HL-60 (cell line): Measurements from ENCODE around the gene ENDOU.

ENCODE experiments used
- DNase-seq, 2 experiments: peaks; one replicate each; pipeline ENCODE4 v3.0.0-alpha.2; 2010 to 2020; ENCODE audit warnings: low read depth in 1 of 2, low spot score in 1 of 2
- H3K27ac ChIP-seq: fragments of 250-450 bp; sonication (Bioruptor Pico); replicated peaks from 2 replicates; pipeline ENCODE4 v1.5.1; 2020; ENCODE audit warnings: mild to moderate bottlenecking, moderate library complexity
- H3K27me3 ChIP-seq: fragments of 250-450 bp; sonication (Bioruptor Pico); 2 replicates; pipeline ENCODE4 v1.5.1; 2021; ENCODE audit warnings: mild to moderate bottlenecking, moderate library complexity; ENCODE audit not compliant: insufficient read depth, poor library complexity, severe bottlenecking
- H3K4me3 ChIP-seq: replicated peaks from 2 replicates; pipeline ENCODE4 v1.5.1; 2011; ENCODE audit warnings: mild to moderate bottlenecking, control low read depth, low read length; ENCODE audit not compliant: insufficient read depth
- GABPA ChIP-seq: IDR thresholded peaks from 2 replicates; pipeline ENCODE4 v1.6.1; 2012; ENCODE audit warnings: low read depth
- POLR2AphosphoS5 ChIP-seq: IDR thresholded peaks from 2 replicates; pipeline ENCODE4 v1.6.1; 2012; ENCODE audit warnings: low read depth
- SPI1 ChIP-seq: IDR thresholded peaks from 2 replicates; pipeline ENCODE4 v1.6.1; 2012; ENCODE audit warnings: low read depth, mild to moderate bottlenecking, borderline replicate concordance
- TF ChIP-seq, protein P1 (sequence below): IDR thresholded peaks from one replicate; pipeline ENCODE4 v1.5.1; 2011; ENCODE audit warnings: low read length, control low read depth, inconsistent platforms; ENCODE audit not compliant: insufficient read depth
- TF ChIP-seq, protein P2 (sequence below): IDR thresholded peaks from 2 replicates; pipeline ENCODE4 v1.6.1; 2012; ENCODE audit warnings: low read depth; ENCODE audit not compliant: insufficient replicate concordance

Gene ENDOU

DNA sequence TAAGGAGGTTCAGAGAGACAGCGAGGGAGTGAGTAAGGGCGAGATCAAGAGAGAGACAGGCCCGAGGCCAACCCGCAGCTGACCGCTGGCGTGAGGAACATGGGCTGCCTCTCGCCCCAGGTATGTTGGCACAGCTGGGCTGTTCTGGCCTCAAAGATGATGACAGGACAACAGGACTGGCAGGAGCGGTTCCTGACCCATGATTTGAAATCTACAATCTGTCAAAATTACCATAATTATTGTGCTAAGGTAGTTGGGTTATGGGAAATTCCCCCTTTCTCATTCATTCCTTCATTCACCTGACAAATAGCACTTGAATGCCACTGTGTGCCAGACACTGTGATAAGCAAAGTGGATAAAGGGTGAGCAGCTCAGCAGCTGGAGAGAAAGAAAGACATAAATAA, 5.1 kb upstream of the ENDOU start:
- TF ChIP-seq POLR2AphosphoS5 (no peak), SPI1 (no peak), GABPA (no peak)
- TF ChIP-seq, protein P1, sequence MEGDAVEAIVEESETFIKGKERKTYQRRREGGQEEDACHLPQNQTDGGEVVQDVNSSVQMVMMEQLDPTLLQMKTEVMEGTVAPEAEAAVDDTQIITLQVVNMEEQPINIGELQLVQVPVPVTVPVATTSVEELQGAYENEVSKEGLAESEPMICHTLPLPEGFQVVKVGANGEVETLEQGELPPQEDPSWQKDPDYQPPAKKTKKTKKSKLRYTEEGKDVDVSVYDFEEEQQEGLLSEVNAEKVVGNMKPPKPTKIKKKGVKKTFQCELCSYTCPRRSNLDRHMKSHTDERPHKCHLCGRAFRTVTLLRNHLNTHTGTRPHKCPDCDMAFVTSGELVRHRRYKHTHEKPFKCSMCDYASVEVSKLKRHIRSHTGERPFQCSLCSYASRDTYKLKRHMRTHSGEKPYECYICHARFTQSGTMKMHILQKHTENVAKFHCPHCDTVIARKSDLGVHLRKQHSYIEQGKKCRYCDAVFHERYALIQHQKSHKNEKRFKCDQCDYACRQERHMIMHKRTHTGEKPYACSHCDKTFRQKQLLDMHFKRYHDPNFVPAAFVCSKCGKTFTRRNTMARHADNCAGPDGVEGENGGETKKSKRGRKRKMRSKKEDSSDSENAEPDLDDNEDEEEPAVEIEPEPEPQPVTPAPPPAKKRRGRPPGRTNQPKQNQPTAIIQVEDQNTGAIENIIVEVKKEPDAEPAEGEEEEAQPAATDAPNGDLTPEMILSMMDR, result no peak
- TF ChIP-seq, protein P2, sequence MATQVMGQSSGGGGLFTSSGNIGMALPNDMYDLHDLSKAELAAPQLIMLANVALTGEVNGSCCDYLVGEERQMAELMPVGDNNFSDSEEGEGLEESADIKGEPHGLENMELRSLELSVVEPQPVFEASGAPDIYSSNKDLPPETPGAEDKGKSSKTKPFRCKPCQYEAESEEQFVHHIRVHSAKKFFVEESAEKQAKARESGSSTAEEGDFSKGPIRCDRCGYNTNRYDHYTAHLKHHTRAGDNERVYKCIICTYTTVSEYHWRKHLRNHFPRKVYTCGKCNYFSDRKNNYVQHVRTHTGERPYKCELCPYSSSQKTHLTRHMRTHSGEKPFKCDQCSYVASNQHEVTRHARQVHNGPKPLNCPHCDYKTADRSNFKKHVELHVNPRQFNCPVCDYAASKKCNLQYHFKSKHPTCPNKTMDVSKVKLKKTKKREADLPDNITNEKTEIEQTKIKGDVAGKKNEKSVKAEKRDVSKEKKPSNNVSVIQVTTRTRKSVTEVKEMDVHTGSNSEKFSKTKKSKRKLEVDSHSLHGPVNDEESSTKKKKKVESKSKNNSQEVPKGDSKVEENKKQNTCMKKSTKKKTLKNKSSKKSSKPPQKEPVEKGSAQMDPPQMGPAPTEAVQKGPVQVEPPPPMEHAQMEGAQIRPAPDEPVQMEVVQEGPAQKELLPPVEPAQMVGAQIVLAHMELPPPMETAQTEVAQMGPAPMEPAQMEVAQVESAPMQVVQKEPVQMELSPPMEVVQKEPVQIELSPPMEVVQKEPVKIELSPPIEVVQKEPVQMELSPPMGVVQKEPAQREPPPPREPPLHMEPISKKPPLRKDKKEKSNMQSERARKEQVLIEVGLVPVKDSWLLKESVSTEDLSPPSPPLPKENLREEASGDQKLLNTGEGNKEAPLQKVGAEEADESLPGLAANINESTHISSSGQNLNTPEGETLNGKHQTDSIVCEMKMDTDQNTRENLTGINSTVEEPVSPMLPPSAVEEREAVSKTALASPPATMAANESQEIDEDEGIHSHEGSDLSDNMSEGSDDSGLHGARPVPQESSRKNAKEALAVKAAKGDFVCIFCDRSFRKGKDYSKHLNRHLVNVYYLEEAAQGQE, result no peak
- no peak overlapping the region for H3K4me3 ChIP-seq
- H3K27ac ChIP-seq, result no peak overlapping the region
- no peaks in the 10 kb centered on the region for H3K27me3 ChIP-seq
- no peak for DNase-seq

DNA sequence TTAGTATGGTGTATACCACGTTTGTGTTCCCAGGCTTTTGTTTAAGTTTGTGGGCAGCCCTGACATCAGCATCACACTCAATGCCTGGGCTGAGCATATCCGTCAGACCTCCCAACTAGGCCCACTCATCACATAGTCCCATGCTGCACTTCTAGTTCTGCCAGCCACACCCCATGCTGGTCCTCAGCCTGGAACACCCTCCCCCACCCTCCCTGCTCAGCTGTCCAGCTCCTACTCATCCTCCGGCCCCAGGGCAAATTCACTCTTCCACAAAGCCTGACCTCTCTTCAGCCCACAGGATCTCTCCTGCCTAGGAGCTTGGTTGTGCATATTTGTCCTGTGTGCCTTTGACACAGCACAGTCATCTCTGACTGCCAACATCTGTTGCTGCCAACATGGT, 3.9 kb upstream of the ENDOU start:
- no peak for TF ChIP-seq GABPA
- no peak for TF ChIP-seq POLR2AphosphoS5
- TF ChIP-seq SPI1, result no peak
- TF ChIP-seq, protein P2, result no peak
- TF ChIP-seq, protein P1, result no peak
- H3K27me3 ChIP-seq, result no peaks in the 10 kb centered on the region
- H3K27ac ChIP-seq, result no peak overlapping the region
- no peak for DNase-seq
- H3K4me3 ChIP-seq, result no peak overlapping the region

DNA sequence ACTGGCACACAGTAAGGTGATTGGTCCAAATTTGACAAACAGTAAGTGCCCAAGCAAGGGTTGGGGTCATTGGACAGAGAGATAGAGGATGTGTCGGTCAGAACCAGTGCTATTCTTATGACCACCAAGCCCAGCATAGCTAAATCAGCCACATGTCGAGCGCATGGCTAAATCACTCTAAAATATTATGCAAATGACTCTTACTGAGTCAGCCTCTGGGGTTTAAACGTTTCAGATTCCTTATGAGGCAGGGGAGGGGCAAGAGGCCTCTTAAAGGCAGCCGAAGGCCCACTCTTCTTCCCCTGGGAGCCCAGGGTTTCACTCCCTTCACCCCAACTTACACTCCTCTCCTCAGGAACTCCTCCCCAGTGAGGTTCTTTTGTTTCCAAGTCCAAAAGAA, 603 bp upstream of the ENDOU start:
- no peak for TF ChIP-seq SPI1
- no peak for TF ChIP-seq GABPA
- TF ChIP-seq, protein P2, result no peak
- TF ChIP-seq, protein P1, result no peak
- no peak for TF ChIP-seq POLR2AphosphoS5
- DNase-seq, result no peak
- no peak overlapping the region for H3K4me3 ChIP-seq
- no peak overlapping the region for H3K27ac ChIP-seq
- H3K27me3 ChIP-seq, result no peaks in the 10 kb centered on the region
